Keratinocyte (primary cell): ENCODE measurements around the gene PRR16.

Experiments
- CTCF ChIP-seq, 3 experiments: IDR thresholded peaks in 1 of 3; conservative IDR thresholded peaks in 1 of 3; optimal IDR thresholded peaks in 1 of 3; 2 replicates in 2 of 3; 3 replicates in 1 of 3; pipeline versions ENCODE3 to v1.5.1; 2011; ENCODE audit warnings: low read length in 3 of 3, mild to moderate bottlenecking in 3 of 3, moderate library complexity in 2 of 3, control low read depth in 1 of 3, inconsistent platforms in 1 of 3; ENCODE audit not compliant: insufficient read depth in 2 of 3; ENCODE audit errors: extremely low read depth in 1 of 3
- EZH2 ChIP-seq: IDR thresholded peaks from one replicate; pipeline ENCODE4 v1.6.1; 2012; ENCODE audit warnings: inconsistent platforms, mild to moderate bottlenecking, low read length, moderate library complexity

- TF ChIP-seq CTCF (optimal IDR thresholded peaks at IDR 0.05 in 1 of 3, IDR thresholded peaks at IDR 0.05 in 1 of 3, conservative IDR thresholded peaks at IDR 0.05 in 1 of 3; ENCODE audit: extremely low read depth in 1 of 3, insufficient read depth in 2 of 3, low read length in 3 of 3), result no peak
- no peak for TF ChIP-seq EZH2
These were observed 17.2 kb upstream of the PRR16 start for GRCh38 chr5:120446901-120447300.
